AG09319 (cell line): Measurements from ENCODE around the gene GSTA5.
"Not testable (repeated sequence)": the region's sequence is repeated elsewhere in the genome, so short reads cannot be mapped to it uniquely, and the experiment has no call there.

Source experiments
- DNase-seq: peaks from one replicate; pipeline ENCODE4 v3.0.0-alpha.2; 2010; ENCODE audit warnings: low read depth; ENCODE audit errors: extremely low read depth
- TF ChIP-seq, protein P1 (sequence below): IDR thresholded peaks from 2 replicates; pipeline ENCODE4 v1.5.1; 2011; ENCODE audit warnings: low read depth, mild to moderate bottlenecking, inconsistent platforms, low read length, moderate library complexity

The GSTA5 gene

DNA sequence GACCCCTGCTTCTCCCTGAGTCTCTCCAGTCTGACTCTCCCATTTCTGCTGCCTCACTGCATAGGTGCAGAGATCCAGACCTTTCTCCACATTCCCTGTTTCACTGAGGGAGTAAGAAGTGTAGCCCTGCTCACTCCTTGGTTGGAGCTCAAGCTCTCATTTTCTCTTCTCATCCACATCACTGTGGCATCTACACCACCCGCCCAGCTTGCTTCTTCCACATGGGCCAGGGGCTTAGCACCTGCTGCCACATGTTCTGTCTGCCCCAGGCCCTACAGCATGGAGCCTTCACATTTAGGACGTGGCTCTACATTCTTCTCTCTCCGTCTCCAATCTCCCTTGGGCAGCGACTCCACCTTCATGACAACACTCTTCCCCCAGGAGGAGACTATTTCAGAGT is 8.5 kb upstream of the GSTA5 start:
- TF ChIP-seq, protein P1, sequence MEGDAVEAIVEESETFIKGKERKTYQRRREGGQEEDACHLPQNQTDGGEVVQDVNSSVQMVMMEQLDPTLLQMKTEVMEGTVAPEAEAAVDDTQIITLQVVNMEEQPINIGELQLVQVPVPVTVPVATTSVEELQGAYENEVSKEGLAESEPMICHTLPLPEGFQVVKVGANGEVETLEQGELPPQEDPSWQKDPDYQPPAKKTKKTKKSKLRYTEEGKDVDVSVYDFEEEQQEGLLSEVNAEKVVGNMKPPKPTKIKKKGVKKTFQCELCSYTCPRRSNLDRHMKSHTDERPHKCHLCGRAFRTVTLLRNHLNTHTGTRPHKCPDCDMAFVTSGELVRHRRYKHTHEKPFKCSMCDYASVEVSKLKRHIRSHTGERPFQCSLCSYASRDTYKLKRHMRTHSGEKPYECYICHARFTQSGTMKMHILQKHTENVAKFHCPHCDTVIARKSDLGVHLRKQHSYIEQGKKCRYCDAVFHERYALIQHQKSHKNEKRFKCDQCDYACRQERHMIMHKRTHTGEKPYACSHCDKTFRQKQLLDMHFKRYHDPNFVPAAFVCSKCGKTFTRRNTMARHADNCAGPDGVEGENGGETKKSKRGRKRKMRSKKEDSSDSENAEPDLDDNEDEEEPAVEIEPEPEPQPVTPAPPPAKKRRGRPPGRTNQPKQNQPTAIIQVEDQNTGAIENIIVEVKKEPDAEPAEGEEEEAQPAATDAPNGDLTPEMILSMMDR: no peak

DNA sequence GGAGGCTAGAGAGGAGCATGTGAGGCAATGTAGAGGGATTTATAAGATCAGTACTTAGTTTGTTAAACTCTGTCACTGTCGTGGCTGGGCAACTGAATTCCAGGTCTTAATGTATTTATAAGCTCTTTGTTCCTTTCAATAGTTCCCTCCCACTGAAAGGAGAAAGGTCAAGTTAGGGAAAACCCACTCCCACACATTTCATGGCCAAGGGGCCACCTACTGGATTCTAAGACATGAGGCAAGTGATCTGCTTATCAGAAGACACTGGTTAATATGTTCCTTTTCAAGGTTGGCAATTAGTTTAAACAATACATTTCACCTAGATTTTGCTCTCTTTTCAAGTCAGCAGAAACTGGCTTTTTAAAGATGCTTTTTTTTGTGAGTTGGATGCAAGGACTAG is 5.4 kb upstream of the GSTA5 start:
- TF ChIP-seq, protein P1: no peak
- no peak for DNase-seq

More for the DNA sequence above, 8.5 kb upstream of the GSTA5 start:
- no peak for DNase-seq

DNA sequence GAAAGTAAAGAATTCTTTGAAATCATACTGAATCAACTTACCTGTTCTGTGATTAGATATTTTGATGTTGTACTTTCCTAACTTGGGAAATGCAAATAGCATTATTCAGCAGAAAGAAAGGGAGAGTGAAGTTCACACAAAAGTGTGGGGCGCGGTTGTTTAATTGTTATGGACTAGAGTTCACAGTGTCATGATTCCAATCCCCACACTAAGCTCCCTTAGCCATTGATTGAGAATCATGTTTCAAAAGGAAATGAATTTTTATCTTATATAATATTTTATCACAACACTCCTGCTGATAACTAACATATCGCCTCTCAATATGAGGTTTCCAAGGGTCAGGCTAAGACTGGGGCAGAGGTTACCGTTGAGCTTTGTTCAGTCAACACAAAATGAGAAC is 3.0 kb upstream of the GSTA5 start:
- DNase-seq: no peak
- TF ChIP-seq, protein P1: no peak

DNA sequence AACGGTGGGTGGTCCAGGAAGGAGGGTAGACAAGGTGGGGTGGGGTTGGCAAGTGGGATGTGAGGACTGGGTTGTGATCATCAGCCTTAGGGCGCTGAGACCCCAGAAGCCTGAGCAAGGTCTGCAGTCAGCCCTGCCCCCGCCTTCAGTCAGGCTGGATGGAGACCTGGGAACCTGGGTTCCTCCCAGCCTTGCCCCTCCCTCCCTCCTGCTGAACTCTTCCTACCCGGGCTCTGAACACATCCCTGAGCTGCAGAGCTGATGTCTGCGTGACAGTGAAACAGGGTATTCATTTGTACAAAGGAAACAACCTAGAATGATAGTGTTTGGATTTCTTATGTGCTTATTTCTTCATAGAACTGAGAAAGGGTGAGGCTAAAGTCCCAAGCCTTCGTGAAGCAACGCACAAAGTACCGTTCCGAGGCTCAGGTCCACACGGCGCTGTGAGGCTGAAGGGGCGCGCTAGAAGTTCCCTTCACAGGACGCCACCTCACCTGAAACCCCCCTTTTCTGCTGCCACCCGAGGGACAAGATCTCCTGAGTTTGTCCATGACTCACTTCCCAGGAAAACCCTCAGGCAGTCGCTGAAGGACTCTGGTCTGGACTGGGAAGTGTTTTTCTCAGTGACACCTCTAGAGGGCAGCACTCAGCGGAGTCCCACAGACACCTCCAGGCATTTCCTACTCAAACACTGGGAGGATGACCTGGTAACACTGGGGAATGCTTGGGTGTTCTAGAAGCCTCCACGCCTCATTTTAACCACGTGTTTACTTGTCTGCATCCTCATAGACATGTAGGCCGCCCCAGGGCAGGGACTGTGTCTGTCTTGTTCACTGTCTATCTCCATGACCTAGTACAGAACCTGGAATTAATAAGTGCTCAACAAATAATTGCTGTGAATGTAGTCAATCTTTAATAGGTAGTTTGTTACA is 1.2 kb downstream of the GSTA5 start:
- peak; percentile 18 for DNase-seq
- TF ChIP-seq, protein P1: peak; percentile 69

DNA sequence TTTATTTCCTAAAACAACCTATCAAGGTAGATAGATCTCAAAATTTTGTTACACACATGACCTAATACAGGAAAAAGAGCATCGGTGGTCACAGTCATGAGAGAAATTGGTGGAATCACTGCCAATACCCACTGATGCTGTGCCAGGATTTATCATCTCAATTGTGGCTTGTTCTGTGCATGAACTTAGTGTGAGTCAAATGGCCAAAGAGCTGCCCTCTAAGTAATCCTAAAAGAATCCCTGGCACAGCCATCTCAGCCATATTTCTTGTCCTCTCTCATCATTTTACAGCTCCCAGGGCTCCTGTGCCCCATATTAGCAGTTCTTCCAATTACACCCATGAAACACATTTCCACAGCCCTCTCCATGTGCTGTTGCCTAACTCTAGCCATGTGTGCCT is 6.1 kb downstream of the GSTA5 start:
- TF ChIP-seq, protein P1: no peak
- DNase-seq: no peak

DNA sequence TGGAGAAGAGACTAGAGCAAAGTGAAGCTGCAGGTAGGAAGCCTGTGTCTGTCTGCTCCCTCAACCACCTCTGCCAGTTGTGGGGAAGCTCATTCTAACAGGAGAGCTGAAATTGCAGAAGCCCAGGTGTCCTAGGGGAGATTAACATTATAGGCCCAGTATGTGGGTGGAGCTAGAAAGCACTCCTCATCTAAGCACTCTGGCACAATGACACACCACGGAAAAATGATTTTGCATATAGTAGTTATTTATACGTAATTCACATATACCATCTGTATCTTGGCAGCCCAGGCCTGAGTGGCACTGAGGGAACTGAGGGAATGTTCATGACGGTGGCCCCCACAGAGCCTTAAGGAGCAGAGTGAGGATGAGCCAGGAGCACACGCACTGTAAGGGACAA is 9.7 kb downstream of the GSTA5 start:
- DNase-seq: not testable (repeated sequence)

DNA sequence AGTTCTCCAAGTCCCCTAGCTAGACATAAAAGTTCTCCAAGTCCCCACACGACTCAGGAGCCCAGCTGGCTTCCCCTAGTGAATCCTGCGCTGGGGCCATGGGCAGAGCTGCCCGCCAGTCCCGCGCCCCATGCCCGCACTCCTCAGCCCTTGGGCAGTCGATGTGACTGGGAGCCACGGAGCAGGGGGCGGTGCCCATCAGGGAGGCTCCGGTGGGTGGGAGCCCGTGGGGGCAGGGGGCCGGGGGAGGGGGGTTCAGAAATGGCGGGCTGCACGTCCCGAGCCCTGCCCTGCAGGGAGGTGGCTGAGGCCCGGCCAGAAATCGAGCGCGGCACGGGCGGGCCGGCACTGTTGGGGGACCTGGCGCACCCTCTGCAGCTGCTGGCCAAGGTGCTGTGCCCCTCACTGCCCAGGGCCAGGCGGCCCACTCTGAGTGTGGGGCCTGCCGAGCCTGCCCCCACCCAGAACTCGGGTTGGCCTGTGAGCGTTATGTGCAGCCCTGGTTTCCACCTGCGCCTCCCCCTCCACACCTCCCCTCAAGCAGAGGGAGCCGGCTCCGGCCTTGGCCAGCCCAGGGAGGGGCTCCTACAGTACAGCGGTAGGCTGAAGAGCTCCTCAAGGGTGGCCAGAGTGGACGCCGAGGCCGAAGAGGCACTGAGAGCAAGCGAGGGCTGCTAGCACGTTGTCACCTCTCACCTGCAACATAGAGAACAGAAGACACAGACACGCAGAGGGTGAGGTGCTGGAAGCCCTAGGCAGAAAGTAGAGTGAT is 11.4 kb downstream of the GSTA5 start:
- TF ChIP-seq, protein P1: no peak
- DNase-seq: no peak

DNA sequence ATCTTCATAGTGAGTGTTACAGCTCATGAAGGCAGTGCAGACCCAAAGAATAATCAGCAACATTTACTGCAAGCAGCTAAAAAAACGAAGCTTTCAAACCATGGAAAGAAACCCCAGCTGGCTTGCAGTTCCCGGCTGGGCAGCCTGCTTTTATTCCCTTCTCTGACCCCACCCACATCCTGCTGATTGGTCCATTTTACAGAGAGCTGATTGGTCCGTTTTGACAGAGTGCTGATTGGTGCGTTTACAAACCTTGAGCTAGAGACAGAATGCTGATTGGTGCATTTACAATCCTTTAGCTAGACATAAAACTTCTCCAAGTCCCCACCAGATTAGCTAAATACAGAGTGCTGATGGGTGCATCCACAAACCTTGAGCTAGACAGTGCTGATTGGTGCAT is 12.0 kb downstream of the GSTA5 start:
- DNase-seq: not testable (repeated sequence)

DNA sequence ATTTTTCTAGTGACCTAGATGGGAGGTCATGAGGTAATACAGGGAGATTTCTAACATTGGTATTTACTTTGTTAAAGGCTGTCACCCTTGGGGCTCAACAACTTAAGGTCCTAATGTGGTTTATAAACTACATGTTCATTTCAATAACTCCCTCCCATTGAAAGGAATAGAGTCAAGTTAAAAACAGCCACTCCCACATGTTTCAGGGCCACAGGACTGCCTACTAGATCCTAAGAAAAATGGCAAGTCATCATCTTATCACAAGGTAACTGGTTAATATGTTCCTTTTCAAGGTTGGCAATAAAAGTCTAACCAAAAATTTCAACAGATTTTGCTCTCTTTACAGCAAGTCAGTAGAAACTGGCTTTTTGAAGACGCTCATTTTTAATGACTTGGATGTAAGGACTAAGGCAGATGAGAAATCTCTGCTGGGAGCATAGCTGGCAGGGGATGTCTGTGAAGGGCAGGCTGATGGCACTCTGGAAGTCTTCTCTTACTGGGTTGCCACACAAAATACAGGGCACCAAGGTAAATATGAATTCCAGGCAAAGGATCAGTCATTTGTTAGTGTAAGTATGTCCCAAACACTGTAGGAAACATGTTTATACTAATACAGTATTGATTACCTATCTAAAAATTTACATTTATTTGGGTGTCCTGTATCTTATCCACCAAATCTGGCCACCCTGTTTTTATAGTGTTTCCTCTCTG is 13.4 kb downstream of the GSTA5 start:
- DNase-seq: not testable (repeated sequence)
